HUES64 (cell line): ENCODE results near the gene CAPN11.

Source experiments
- H3K27ac ChIP-seq: 2 replicates; pipeline ENCODE4 v1.7.0; 2013; ENCODE audit warnings: low read depth, low read length, inconsistent platforms
- H3K27me3 ChIP-seq: 2 replicates; pipeline ENCODE4 v1.6.1; 2013; ENCODE audit warnings: mild to moderate bottlenecking, low read length; ENCODE audit not compliant: insufficient read depth
- H3K36me3 ChIP-seq: 2 replicates; pipeline ENCODE4 v1.6.1; 2013; ENCODE audit warnings: mild to moderate bottlenecking, low read length; ENCODE audit not compliant: insufficient read depth
- H3K4me1 ChIP-seq: 2 replicates; pipeline ENCODE4 v1.6.1; 2013; ENCODE audit warnings: mild to moderate bottlenecking, low read length, moderate library complexity; ENCODE audit not compliant: insufficient read depth
- H3K4me3 ChIP-seq: 2 replicates; pipeline ENCODE4 v1.5.1; 2013; ENCODE audit warnings: mild to moderate bottlenecking, low read length, moderate library complexity
- H3K9ac ChIP-seq: 2 replicates; pipeline ENCODE4 v1.6.1; 2013; ENCODE audit warnings: mild to moderate bottlenecking, low read depth, low read length
- H3K9me3 ChIP-seq: 2 replicates; pipeline ENCODE4 v1.6.1; 2013; ENCODE audit warnings: low read depth, low read length; ENCODE audit not compliant: insufficient read depth
- WGBS: fragments of 150-250, 120-280 bp; methylation state at CpG from one replicate; pipeline ENCODE4 v1.1.7; 2013; ENCODE audit warnings: missing lambda C conversion rate; 5-methylcytosine and 5-hydroxymethylcytosine counted together

Gene CAPN11

GRCh38 chr6:44219053-44219814 lies 60.6 kb downstream of the CAPN11 start:
- Histone ChIP-seq H3K36me3 (no peaks in the 10 kb centered on the region), H3K4me3 (peak overlapping the region; percentile 54), H3K4me1 (peaks cover 40% of the 10 kb centered on the region), H3K27ac (peak overlapping the region; percentile 99), H3K27me3 (no peaks in the 10 kb centered on the region), H3K9me3 (no peaks in the 10 kb centered on the region), H3K9ac (peak overlapping the region; percentile 82)
- under 1% methylated on average over 44 of the region's 45 CpGs for WGBS

DNA sequence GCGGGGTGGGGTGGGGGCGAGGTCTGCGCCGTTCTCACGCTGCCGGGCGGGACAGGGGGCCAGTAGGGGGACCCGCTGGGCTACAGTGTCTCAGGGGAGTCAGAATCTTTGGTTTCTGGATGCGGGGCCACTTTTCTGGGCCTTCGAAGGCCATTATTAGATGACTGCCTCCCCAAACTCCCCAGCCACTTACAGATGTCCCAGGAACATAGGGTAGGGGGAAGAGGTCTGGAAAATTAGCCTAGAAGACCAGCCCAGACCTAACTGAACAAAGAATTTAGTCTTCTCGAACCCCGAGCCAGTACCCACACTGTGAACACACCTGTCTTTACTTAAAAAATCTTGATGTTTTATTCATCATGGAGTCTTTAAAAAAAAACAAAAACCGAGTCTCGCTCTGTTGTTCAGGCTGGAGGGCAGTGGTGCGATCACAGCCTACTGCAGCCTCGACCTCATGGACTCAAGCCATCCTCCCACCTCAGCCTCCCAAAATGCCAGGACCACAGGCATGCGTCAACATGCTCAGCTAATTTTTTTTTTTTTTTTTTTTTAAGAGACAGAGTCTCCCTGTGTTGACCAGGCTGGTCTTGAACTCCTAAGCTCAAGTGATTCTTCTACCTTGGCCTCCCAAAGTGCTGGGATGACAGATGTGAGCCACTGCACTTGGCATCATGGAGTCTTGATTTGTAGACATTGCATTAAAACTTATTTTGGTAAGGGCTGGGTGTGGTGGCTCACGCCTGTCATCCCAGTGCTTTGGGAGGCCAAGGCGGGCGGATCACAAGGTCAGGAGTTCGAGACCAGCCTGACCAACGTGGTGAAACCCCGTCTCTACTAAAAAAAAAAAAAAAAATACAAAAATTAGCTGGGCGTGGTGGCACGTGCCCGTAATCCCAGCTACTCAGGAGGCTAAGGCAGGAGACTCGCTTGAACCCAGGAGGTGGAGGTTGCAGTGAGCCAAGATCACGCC lies 61.5 kb downstream of the CAPN11 start:
- no peaks in the 10 kb centered on the region for H3K9me3 ChIP-seq
- peak overlapping the region; percentile 17; the same call in 1 of the 2 replicates for H3K9ac ChIP-seq
- H3K4me1 ChIP-seq = peaks cover 49% of the 10 kb centered on the region
- no peaks in the 10 kb centered on the region for H3K36me3 ChIP-seq
- H3K27me3 ChIP-seq = no peaks in the 10 kb centered on the region
- peak overlapping the region; percentile 99; the same call in 1 of the 2 replicates for H3K27ac ChIP-seq
- 56% methylated on average over 24 of the region's 28 CpGs for WGBS
- H3K4me3 ChIP-seq = peak overlapping the region; percentile 54

DNA sequence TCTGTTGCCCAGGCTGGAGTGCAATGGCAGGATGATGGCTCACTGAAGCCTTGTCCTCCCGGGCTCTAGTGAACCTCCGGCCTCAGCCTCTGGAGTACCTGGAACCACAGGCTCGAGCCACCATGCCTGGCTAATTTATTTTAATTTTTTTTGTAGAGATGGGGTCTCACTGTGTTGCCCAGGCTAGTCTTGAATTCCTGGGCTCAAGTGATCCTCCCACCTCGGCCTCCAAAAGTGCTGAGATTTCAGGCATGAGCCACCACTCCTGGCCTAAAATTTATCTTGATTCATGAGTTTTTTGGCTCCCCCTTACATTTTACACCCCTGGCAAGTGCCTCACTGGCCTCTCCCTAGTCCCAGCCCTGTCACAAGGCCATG lies 62.3 kb downstream of the CAPN11 start:
- Histone ChIP-seq H3K27me3 (no peaks in the 10 kb centered on the region), H3K4me3 (no peak overlapping the region), H3K9me3 (no peaks in the 10 kb centered on the region), H3K9ac (no peak overlapping the region), H3K36me3 (no peaks in the 10 kb centered on the region), H3K27ac (no peak overlapping the region), H3K4me1 (peaks cover 54% of the 10 kb centered on the region)
- WGBS = 93% methylated on average over 4 of the region's 4 CpGs

- peak overlapping the region; percentile 12; the same call in 1 of the 2 replicates for H3K27ac ChIP-seq
- no peaks in the 10 kb centered on the region for H3K27me3 ChIP-seq
- no peaks in the 10 kb centered on the region for H3K9me3 ChIP-seq
- 40% methylated on average over 3 of the region's 4 CpGs for WGBS
- no peaks in the 10 kb centered on the region for H3K36me3 ChIP-seq
- no peak overlapping the region for H3K9ac ChIP-seq
- H3K4me1 ChIP-seq = peaks cover 58% of the 10 kb centered on the region
- no peak overlapping the region for H3K4me3 ChIP-seq
These were observed 62.8 kb downstream of the CAPN11 start for GRCh38 chr6:44221291-44221960.

- Histone ChIP-seq H3K4me1 (peaks cover 57% of the 10 kb centered on the region), H3K27me3 (no peaks in the 10 kb centered on the region), H3K4me3 (no peak overlapping the region), H3K27ac (peak overlapping the region; percentile 12; the same call in 1 of the 2 replicates), H3K9me3 (no peaks in the 10 kb centered on the region), H3K36me3 (no peaks in the 10 kb centered on the region), H3K9ac (no peak overlapping the region)
- WGBS = 57% methylated on average over 1 of the region's 2 CpGs
These were observed 63.3 kb downstream of the CAPN11 start for GRCh38 chr6:44221961-44222335.

DNA sequence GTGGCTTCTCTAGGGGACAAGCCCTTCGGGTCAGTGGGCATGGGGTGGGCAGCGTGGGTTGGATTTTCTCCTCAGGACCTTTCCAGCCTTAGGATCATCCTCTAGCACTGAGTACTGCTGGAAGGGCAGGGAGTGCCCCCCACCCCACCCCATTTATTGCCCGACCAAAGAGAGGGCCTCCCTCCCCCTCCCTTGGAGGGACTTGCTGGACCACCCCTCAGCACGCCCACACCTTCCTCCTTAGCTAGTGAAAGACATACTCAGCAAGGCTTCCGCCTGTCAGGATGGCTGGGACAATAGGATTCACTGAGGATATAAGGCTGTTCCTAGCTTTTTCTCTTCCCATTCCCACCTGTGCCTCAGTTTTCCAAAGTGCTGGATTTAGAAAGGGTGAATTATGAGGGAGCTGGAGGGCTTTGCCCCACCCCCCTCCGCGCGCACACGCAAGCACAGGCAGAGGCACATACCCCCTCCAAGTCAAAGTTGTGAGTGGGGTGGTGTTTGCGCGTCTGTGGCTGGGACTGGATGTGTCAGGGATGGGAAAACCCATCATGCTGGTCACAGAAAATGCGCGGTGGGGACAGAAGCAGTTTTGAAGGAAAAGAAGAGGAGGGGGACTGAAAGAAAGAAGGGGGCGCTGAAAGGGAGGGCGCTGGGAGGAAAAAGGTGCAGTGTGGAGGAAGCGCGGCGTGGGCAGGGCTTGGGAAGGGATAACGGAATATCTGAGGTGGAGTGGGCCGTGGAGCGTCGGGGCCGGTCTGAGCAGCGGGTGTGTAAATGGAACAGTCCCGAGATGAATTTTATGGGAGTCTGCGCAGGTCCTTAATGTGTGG lies 64.1 kb downstream of the CAPN11 start:
- WGBS = 7% methylated on average over 26 of the region's 26 CpGs
- Histone ChIP-seq H3K27me3 (no peaks in the 10 kb centered on the region), H3K4me1 (peaks cover 50% of the 10 kb centered on the region), H3K9ac (peak overlapping the region; percentile 23; the same call in 1 of the 2 replicates), H3K9me3 (no peaks in the 10 kb centered on the region), H3K27ac (peak overlapping the region; percentile 62; the same call in 1 of the 2 replicates), H3K36me3 (peaks cover 4% of the 10 kb centered on the region; the same call in 1 of the 2 replicates), H3K4me3 (peak overlapping the region; percentile 62)

- Histone ChIP-seq H3K9ac (peak within 1 kb of the TSS; percentile 75), H3K9me3 (no peaks in the 10 kb centered on the region), H3K36me3 (peaks cover 11% of the 10 kb centered on the region; the same call in 1 of the 2 replicates), H3K27me3 (no peaks in the 10 kb centered on the region), H3K27ac (peak within 1 kb of the TSS; percentile 89), H3K4me1 (peaks cover 42% of the 10 kb centered on the region), H3K4me3 (peak within 1 kb of the TSS; percentile 62)
- WGBS = under 1% methylated on average over 73 of the region's 73 CpGs
These were observed 64.9 kb downstream of the CAPN11 start, which contains the start of gene SLC29A1 for GRCh38 chr6:44223319-44224028. TSS of gene SLC29A1 (plus strand) at chr6:44223595. CDS start at chr6:44227314, 3,719 bp downstream.

- no peaks in the 10 kb centered on the region for H3K9me3 ChIP-seq
- H3K4me3 ChIP-seq = peak overlapping the region; percentile 62
- 7% methylated on average over 18 of the region's 18 CpGs for WGBS
- peaks cover 40% of the 10 kb centered on the region for H3K4me1 ChIP-seq
- peaks cover 19% of the 10 kb centered on the region for H3K36me3 ChIP-seq
- H3K27ac ChIP-seq = no peak overlapping the region; the same call in 1 of the 2 replicates
- no peaks in the 10 kb centered on the region for H3K27me3 ChIP-seq
- peak overlapping the region; percentile 75 for H3K9ac ChIP-seq
These were observed 65.7 kb downstream of the CAPN11 start for GRCh38 chr6:44224029-44224964.

DNA sequence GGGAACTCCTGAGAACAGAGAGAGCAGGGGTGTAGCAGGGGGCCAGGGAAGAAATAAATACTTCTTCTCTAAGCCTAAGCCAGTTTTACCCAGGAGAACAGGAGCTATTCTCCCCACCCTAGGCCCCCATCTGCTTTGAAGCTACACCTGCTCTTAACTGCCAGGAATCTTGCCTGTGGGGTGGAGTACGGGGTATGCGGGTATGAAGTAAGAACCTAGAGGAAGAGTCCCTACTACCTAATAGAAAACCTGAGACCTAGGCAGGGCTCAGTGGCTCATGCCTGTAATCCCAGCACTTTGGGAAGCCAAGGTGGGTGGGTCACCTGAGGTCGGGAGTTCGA lies 66.3 kb downstream of the CAPN11 start:
- Histone ChIP-seq H3K4me1 (peaks cover 38% of the 10 kb centered on the region), H3K4me3 (peak overlapping the region; percentile 62), H3K27me3 (no peaks in the 10 kb centered on the region), H3K9me3 (no peaks in the 10 kb centered on the region), H3K27ac (no peak overlapping the region), H3K36me3 (peaks cover 25% of the 10 kb centered on the region), H3K9ac (no peak overlapping the region)
- WGBS = 89% methylated on average over 4 of the region's 4 CpGs
